ENCODE data around the gene ATP12A.

DNA sequence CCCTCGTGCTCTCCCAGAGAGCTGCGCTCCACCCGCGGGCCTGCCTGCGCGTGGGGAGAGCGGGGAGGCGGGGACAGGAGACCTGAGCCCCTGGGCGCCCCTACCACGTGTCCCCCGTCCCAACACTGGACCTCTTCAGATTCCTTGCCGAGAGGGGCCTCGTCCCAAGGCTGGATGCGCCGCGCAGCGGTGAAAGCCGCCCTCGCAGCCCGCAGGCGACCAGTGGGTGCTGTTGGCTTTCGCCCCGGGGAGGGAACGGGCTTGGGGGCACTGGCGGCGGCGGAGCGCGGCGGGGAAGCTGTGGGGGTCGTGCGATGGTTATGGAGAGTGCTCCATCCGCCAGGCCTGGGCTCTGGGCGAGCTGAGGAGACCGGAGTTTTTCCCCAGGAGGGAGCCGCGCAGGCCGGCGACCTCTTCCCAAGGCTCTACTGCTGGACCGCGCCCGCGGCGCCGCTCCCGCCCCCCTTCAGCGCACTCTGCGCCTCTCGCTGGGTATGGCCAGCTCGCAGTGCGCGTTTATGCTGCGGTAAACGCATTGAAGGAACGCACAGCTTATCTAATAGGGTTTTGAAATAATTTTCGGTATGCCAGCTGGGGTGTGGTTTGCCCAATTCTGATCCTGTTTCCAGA lies 66.5 kb downstream of the ATP12A start:
- TF ChIP-seq POLR2A (IDR thresholded peaks at IDR 0.05; ENCODE audit: low read length): no peak
- TF ChIP-seq GATA1 (IDR thresholded peaks at IDR 0.05; ENCODE audit: low read depth, low read length): no peak
